HL-60 (cell line): ENCODE measurements around the gene KCTD16.

Source experiments
- DNase-seq, 2 experiments: peaks; one replicate each; pipeline ENCODE4 v3.0.0-alpha.2; 2010 to 2020; ENCODE audit warnings: low read depth in 1 of 2, low spot score in 1 of 2
- H3K27ac ChIP-seq: fragments of 250-450 bp; sonication (Bioruptor Pico); replicated peaks from 2 replicates; pipeline ENCODE4 v1.5.1; 2020; ENCODE audit warnings: mild to moderate bottlenecking, moderate library complexity
- H3K27me3 ChIP-seq: fragments of 250-450 bp; sonication (Bioruptor Pico); 2 replicates; pipeline ENCODE4 v1.5.1; 2021; ENCODE audit warnings: mild to moderate bottlenecking, moderate library complexity; ENCODE audit not compliant: insufficient read depth, poor library complexity, severe bottlenecking
- H3K4me3 ChIP-seq: replicated peaks from 2 replicates; pipeline ENCODE4 v1.5.1; 2011; ENCODE audit warnings: mild to moderate bottlenecking, control low read depth, low read length; ENCODE audit not compliant: insufficient read depth
- GABPA ChIP-seq: IDR thresholded peaks from 2 replicates; pipeline ENCODE4 v1.6.1; 2012; ENCODE audit warnings: low read depth
- POLR2AphosphoS5 ChIP-seq: IDR thresholded peaks from 2 replicates; pipeline ENCODE4 v1.6.1; 2012; ENCODE audit warnings: low read depth
- SPI1 ChIP-seq: IDR thresholded peaks from 2 replicates; pipeline ENCODE4 v1.6.1; 2012; ENCODE audit warnings: low read depth, mild to moderate bottlenecking, borderline replicate concordance
- TF ChIP-seq, protein P1 (sequence below): IDR thresholded peaks from 2 replicates; pipeline ENCODE4 v1.6.1; 2012; ENCODE audit warnings: low read depth; ENCODE audit not compliant: insufficient replicate concordance
- TF ChIP-seq, protein P2 (sequence below): IDR thresholded peaks from one replicate; pipeline ENCODE4 v1.5.1; 2011; ENCODE audit warnings: low read length, control low read depth, inconsistent platforms; ENCODE audit not compliant: insufficient read depth

Gene KCTD16

DNA sequence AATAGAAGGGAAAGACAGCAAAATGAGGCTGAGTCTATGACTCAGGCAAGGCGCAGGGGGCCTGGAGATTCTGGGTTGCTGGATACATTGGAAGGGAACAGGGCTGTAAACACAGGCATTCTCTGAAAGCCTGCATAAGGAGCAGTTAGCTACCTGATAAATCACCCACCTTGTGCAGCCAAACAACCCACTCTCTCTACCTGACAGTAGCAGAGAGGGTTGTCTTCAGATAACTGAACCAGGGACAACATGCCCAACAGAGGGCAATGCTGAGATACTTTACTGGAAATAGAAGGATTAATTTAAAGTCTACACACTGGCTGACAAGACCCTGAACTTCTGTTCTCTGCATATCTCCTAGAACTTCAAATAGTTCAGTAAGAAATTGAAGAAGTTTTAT, 161.6 kb downstream of the KCTD16 start:
- H3K27me3 ChIP-seq = no peaks in the 10 kb centered on the region
- no peak for DNase-seq

GRCh38 chr5:144333336-144333920, 162.8 kb downstream of the KCTD16 start:
- Histone ChIP-seq H3K27me3 (no peaks in the 10 kb centered on the region), H3K27ac (no peak overlapping the region), H3K4me3 (no peak overlapping the region)
- TF ChIP-seq SPI1 (no peak), GABPA (no peak)
- TF ChIP-seq, protein P1, sequence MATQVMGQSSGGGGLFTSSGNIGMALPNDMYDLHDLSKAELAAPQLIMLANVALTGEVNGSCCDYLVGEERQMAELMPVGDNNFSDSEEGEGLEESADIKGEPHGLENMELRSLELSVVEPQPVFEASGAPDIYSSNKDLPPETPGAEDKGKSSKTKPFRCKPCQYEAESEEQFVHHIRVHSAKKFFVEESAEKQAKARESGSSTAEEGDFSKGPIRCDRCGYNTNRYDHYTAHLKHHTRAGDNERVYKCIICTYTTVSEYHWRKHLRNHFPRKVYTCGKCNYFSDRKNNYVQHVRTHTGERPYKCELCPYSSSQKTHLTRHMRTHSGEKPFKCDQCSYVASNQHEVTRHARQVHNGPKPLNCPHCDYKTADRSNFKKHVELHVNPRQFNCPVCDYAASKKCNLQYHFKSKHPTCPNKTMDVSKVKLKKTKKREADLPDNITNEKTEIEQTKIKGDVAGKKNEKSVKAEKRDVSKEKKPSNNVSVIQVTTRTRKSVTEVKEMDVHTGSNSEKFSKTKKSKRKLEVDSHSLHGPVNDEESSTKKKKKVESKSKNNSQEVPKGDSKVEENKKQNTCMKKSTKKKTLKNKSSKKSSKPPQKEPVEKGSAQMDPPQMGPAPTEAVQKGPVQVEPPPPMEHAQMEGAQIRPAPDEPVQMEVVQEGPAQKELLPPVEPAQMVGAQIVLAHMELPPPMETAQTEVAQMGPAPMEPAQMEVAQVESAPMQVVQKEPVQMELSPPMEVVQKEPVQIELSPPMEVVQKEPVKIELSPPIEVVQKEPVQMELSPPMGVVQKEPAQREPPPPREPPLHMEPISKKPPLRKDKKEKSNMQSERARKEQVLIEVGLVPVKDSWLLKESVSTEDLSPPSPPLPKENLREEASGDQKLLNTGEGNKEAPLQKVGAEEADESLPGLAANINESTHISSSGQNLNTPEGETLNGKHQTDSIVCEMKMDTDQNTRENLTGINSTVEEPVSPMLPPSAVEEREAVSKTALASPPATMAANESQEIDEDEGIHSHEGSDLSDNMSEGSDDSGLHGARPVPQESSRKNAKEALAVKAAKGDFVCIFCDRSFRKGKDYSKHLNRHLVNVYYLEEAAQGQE = no peak
- no peak for DNase-seq

More for the DNA sequence above, 161.6 kb downstream of the KCTD16 start:
- Histone ChIP-seq H3K27ac (no peak overlapping the region), H3K4me3 (no peak overlapping the region)
- TF ChIP-seq, protein P2, sequence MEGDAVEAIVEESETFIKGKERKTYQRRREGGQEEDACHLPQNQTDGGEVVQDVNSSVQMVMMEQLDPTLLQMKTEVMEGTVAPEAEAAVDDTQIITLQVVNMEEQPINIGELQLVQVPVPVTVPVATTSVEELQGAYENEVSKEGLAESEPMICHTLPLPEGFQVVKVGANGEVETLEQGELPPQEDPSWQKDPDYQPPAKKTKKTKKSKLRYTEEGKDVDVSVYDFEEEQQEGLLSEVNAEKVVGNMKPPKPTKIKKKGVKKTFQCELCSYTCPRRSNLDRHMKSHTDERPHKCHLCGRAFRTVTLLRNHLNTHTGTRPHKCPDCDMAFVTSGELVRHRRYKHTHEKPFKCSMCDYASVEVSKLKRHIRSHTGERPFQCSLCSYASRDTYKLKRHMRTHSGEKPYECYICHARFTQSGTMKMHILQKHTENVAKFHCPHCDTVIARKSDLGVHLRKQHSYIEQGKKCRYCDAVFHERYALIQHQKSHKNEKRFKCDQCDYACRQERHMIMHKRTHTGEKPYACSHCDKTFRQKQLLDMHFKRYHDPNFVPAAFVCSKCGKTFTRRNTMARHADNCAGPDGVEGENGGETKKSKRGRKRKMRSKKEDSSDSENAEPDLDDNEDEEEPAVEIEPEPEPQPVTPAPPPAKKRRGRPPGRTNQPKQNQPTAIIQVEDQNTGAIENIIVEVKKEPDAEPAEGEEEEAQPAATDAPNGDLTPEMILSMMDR = no peak
- TF ChIP-seq GABPA = no peak
- no peak for TF ChIP-seq SPI1
- TF ChIP-seq, protein P1 = no peak
- no peak for TF ChIP-seq POLR2AphosphoS5

GRCh38 chr5:144335561-144335960, 164.9 kb downstream of the KCTD16 start:
- TF ChIP-seq, protein P2 = no peak
- TF ChIP-seq SPI1 = no peak
- TF ChIP-seq GABPA = no peak
- TF ChIP-seq, protein P1 = no peak
- no peak for TF ChIP-seq POLR2AphosphoS5
- H3K4me3 ChIP-seq = no peak overlapping the region
- no peak for DNase-seq

More at GRCh38 chr5:144335561-144335960, 164.9 kb downstream of the KCTD16 start:
- Histone ChIP-seq H3K27me3 (no peaks in the 10 kb centered on the region), H3K27ac (no peak overlapping the region)
